Measurements from ENCODE around the gene ZBTB48.

Gene ZBTB48

DNA sequence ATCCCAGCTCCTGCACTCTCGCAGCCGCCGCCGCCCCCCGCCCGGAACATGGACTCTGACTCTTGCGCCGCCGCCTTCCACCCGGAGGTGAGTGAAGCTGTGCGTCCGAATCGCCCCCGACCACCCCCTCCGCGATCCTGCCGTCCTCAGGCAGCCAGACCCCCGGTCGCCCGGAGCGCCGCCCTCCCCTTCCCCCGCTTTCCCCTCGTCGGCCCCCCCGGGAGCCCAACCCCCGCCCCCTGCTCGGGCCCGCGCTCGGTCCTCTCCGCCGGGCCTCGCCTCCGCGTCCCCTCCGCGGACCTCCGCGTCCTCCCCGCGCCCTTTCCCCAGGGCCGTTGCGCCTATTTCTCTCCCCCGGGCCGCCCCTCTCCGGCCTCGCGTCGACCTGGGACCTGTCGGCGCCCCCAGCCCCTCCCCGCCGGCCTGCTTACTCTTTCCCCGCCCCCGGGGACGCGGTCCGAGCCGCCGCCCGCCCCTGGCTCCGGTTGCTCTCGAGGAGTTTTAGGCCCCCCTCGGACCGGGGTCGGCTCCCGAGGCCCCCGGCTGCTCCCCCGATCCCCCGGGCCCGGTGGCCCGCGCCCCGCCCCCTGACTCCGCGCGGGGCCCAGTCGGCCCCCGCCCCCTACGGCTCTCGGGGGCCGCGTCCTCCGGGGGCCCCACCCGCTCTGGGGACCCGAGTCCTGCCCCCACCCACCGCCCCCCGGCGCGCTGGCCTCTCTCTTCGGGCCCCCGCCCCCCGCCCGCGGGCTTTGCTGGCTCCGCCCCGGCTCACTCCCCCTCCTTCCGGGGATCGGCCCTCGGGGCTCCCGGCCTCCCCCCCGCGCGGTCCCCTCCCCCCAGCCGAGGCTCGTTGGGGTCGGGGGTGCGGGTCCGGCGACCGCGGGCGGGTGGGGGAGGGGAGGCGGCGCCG lies 34.5 kb downstream of the ZBTB48 start:
- no peak for DNase-seq

GRCh38 chr1:6614929-6615785 lies 35.4 kb downstream of the ZBTB48 start:
- no peak for DNase-seq

- DNase-seq: no peak
Measured at GRCh38 chr1:6619045-6619444, 39.3 kb downstream of the ZBTB48 start.

- no peak for DNase-seq
Measured at GRCh38 chr1:6621429-6622391, 41.9 kb downstream of the ZBTB48 start.

- no peak for DNase-seq
Measured at GRCh38 chr1:6622396-6623152, 42.8 kb downstream of the ZBTB48 start.

DNA sequence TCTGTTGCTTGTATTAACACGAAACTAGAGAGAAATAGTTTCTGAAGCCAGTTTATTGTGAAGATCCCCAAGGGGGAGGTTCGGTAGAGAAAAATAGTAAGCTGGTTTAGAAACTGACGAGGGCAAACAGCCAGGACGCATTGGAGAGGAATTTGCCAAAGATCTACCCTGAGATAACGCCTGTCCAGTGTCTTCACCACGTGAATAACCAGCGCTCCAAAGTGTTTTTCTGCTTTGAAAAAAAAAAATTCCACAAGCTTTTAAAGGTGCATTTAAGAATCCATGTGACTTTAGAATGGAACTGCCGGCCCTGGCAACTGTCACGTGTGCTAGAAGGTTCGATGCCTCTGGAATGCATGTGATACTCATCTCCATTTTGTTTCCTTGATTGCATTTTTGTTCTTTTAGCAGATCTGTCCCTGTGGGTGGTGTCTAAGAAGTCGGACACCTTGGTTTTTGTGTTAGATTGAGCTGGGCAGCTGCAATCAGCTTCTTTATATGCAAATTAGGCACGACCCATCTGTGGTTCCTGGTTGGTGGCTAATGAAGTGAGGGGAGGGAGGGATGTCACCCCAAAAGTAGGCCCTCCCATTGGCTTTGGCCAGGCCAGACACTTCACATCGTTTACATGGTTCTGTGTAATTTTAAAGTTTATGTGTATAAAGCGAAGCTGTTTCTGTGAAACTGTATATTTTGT lies 43.6 kb downstream of the ZBTB48 start:
- no peak for DNase-seq

DNA sequence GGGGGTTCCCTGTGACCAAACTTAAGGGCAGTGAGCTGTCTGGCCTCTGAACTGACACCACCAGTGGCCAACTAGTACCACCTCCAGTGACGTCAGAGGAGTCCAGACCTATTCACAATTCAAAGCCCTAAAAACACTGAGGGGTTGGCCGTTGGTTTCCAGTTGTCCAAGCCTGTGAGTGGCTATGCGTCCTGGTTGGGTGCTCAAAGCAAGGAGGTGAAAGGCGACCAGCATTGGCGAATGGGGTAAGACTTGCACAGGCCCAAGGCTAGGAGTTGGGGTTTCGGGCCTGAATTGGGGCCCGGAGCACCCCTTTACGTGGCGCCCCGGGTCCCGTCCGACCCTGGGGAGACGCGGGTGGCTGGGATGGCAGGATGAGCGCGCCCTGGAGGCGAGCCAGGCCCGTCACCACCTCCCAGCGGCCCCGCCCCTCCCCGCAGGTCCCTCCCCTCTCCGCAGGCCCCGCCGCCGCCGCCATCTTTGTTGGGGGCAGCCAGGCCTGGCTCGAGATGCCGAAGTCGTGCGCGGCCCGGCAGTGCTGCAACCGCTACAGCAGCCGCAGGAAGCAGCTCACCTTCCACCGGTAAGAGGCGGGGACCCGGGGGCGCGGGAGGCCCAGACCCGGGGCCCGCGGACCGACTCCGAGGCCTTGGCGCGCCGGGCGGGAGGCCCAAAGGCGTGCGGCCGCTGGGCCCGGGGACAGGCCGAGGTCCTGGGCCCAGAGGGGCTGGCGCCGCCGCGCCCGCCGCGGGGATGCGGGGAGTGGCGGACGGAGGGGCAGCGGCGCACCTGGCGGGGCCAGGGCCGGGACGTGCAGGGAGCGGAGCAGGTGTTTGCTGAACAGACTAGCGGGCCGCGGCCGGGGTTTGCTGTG lies 45.2 kb downstream of the ZBTB48 start, which contains the start of gene THAP3:
TSS of gene THAP3 (plus strand) at position 159 of the 874 bp plus-strand sequence. CDS start at position 510, 351 bp downstream.
- DNase-seq: peak; percentile 84

- DNase-seq: no peak
Measured at GRCh38 chr1:6625584-6626149, 45.9 kb downstream of the ZBTB48 start.

GRCh38 chr1:6627031-6627430 lies 47.2 kb downstream of the ZBTB48 start:
- DNase-seq: no peak

DNA sequence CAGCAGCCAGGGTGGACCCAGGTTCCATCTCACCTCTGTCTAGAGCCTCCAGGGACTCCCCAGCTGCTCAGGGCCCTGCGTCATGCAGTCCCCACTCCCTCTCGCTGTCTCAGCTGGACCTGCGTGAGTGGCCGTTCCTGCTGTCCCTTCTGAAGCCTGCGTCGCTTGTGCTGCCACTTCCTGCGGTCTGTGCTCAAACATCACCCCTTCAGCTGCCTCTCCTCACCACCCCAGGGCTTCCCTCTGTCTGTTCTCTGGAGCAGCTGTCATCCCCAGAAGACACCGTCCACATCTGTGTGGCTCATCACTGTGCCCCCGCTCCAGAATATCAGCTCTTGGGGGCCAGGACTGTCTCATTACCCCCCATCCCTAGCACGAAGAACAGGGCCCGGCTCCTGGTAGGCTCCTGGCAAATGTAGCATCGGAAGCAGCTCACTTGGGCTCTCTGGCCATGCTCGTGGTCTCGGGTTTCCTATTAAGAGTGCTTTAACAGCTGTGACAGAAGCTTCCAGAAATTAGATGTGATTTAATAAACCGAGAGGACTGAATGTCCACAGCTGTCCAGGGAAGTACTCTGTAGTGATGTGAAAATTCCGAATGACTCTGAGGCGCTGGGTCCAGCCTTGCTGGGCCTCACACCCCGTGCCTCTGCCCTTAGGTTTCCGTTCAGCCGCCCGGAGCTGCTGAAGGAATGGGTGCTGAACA lies 48.2 kb downstream of the ZBTB48 start:
- DNase-seq: no peak

DNA sequence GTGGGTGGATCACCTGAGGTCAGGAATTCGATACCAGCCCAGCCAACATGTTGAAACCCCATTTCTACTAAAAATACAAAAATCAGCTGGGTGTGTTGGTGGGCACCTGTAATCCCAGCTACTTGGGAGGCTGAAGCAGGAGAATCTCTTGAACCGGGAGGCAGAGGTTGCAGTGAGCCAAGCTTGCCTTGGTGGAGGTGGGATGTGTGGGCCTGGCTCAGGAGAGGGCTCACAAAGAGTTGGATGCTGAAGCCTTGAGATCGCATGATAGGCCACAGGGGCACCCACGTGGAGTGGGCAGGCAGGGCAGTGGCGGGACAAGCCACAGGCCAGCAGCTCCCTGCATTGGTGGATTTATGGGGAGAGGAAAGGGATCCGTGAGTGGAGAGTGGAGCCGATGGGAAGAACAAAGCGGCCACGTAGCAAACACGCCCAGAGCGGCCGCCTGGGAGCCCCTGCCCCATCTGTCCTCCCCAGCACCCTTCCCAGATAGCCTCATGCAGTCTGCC lies 49.2 kb downstream of the ZBTB48 start:
- DNase-seq: no peak

GRCh38 chr1:6630027-6630426 lies 50.2 kb downstream of the ZBTB48 start:
- no peak for DNase-seq

GRCh38 chr1:6631058-6631457 lies 51.3 kb downstream of the ZBTB48 start:
- no peak for DNase-seq

- DNase-seq: no peak
Measured at GRCh38 chr1:6632588-6633514, 53.1 kb downstream of the ZBTB48 start.

DNA sequence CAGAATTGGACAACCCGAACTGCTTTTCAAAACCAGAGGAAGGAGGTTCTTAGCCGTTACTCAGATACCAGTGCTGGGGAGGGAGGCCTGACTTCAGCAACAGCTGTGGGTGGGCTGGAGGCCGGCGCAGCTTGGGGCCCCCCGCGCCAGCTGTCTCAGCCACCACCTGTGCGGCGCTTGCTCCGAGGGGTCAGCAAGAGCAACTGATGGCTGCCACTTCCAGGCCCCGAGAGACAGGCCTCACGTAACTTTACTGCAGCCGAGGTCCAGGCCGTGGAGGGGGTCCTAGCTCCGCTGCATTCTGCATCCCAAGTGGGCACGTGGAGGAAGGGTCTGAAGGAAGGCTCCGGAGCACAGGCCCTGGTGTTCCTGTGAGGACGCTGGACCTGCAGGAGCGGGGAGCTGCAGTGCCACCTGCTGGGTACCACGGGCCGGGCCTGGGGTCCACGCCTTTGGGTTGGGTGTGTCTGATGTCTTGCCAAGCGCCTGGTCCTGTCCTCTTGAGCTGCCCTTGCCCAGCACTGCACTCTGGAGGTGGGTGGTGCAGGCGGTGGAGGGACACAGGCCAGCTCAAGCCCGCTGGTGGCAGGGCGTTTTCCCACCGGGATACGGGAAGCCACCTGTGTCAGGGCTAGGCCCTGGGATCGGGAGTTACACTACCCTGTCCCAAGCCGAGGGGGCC lies 54.7 kb downstream of the ZBTB48 start:
- no peak for DNase-seq

DNA sequence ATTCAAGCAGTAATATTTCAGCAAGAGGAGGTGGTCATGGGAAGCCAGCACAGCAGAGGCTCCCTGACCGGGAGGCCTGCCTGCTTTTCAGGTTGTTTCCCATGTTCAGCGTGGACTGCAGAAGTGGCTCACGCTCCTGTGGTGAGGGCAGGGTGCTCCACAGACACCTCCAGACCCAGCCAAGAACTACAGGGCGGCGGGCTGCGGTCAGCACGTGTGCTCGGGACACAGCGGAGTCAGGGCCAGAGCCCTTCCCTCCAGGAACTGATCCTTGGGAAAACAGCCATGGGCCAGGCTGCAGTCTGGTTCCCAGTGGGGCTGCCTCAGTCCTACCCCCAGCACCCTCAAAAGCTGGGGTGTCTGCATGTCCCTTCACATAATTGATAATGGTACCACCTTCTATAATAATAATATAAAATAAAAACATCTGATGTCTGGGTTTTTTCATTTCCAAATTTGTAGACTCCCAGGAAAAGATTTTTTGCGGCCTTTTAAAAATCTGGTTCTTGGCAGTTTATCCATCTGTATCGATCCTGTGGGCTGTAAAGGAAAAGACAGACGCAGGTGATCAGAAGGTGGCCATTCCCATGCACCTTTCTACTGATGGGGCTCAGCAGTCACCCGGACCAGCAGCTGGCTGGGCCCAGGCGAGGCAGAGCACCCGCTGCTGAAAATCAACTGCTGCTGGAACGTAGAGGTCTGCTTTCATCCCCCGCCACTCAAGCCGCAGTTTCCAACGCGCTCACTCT lies 55.5 kb downstream of the ZBTB48 start:
- DNase-seq: no peak
